C4-2B (cell line): ENCODE measurements around the gene PSORS1C2.

Experiments used
- ZFX ChIP-seq: fragments of 450-650 bp; IDR thresholded peaks from 2 replicates; pipeline ENCODE4 v1.6.1; 2017
- TF ChIP-seq, protein P1 (sequence below): fragments of 450-650 bp; conservative IDR thresholded peaks from 2 replicates; pipeline ENCODE4 v1.5.1; 2017; ENCODE audit warnings: mild to moderate bottlenecking

DNA sequence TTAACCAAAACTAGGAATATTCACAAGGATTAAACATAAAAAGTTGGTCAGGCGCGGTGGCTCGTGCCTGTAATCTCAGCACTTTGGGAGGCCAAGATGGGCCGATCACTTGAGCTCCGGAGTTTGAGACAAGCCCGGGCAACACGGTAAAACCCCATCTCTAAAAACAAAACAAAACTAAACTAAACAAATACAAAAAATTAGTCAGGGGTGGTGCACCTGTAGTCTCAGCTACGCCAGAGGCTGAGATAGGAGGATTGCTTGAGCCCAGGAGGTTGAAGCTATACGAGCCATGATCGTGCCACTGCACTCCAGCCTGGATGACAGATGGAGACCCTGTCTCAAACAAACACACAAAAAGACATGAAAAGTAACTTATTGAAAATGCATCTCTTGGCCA is 3.2 kb downstream of the PSORS1C2 start:
- TF ChIP-seq, protein P1, sequence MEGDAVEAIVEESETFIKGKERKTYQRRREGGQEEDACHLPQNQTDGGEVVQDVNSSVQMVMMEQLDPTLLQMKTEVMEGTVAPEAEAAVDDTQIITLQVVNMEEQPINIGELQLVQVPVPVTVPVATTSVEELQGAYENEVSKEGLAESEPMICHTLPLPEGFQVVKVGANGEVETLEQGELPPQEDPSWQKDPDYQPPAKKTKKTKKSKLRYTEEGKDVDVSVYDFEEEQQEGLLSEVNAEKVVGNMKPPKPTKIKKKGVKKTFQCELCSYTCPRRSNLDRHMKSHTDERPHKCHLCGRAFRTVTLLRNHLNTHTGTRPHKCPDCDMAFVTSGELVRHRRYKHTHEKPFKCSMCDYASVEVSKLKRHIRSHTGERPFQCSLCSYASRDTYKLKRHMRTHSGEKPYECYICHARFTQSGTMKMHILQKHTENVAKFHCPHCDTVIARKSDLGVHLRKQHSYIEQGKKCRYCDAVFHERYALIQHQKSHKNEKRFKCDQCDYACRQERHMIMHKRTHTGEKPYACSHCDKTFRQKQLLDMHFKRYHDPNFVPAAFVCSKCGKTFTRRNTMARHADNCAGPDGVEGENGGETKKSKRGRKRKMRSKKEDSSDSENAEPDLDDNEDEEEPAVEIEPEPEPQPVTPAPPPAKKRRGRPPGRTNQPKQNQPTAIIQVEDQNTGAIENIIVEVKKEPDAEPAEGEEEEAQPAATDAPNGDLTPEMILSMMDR, result no peak
- no peak for TF ChIP-seq ZFX
